SHP77 (cell line): ENCODE measurements around the gene TRIM40.
"Not testable (repeated sequence)": the region's sequence is repeated elsewhere in the genome, so short reads cannot be mapped to it uniquely, and the experiment has no call there.

Experiments used
- DNase-seq, 2 experiments: peaks; one replicate each; lab custom pipeline; 2025; lab: John Stamatoyannopoulos, UW

The TRIM40 gene

GRCh38 chr6:30113003-30113759, 22.8 kb upstream of the TRIM40 start, which contains the start of gene TRIM31:
TSS of gene TRIM31 (minus strand) at chr6:30113090. CDS start at chr6:30112805, 285 bp downstream.
- DNase-seq: no peak

GRCh38 chr6:30113841-30114240, 22.1 kb upstream of the TRIM40 start:
- no peak for DNase-seq

GRCh38 chr6:30116724-30117123, 19.2 kb upstream of the TRIM40 start:
- no peak for DNase-seq

GRCh38 chr6:30118691-30119090, 17.2 kb upstream of the TRIM40 start:
- not testable (repeated sequence) for DNase-seq

GRCh38 chr6:30121446-30122366, 14.2 kb upstream of the TRIM40 start:
- DNase-seq: no peak

- no peak for DNase-seq
Measured at GRCh38 chr6:30122515-30122914, 13.4 kb upstream of the TRIM40 start.

GRCh38 chr6:30127238-30128093, 8.5 kb upstream of the TRIM40 start:
- no peak for DNase-seq

GRCh38 chr6:30129265-30130178, 6.4 kb upstream of the TRIM40 start:
- DNase-seq: no peak

GRCh38 chr6:30130179-30130679, 5.7 kb upstream of the TRIM40 start:
- no peak for DNase-seq

- peak; percentile 70 to 86 for DNase-seq
Measured at GRCh38 chr6:30130887-30131862, 4.8 kb upstream of the TRIM40 start.

- DNase-seq: no peak
Measured at GRCh38 chr6:30131947-30132497, 3.9 kb upstream of the TRIM40 start.

- no peak for DNase-seq
Measured at GRCh38 chr6:30135147-30135546, 793 bp upstream of the TRIM40 start.

- DNase-seq: no peak
Measured at GRCh38 chr6:30136570-30137286, 788 bp downstream of the TRIM40 start.

- not testable (repeated sequence) for DNase-seq
Measured at GRCh38 chr6:30140240-30140639, 4.3 kb downstream of the TRIM40 start.

GRCh38 chr6:30142665-30143064, 6.7 kb downstream of the TRIM40 start:
- no peak for DNase-seq

- DNase-seq: no peak
Measured at GRCh38 chr6:30143780-30144179, 7.8 kb downstream of the TRIM40 start.

- no peak for DNase-seq
Measured at GRCh38 chr6:30144811-30145210, 8.9 kb downstream of the TRIM40 start.

GRCh38 chr6:30145818-30146217, 9.9 kb downstream of the TRIM40 start:
- DNase-seq: no peak
